ENCODE measurements around the gene STK10. TPM values are rescaled to one million over a fixed set of nuclear protein-coding genes. Genes with fewer than 3 reads are reported as not detected.

STK10 gene
- total RNA-seq, 1 experiment from 2014 or later, result 25.7 TPM

DNA sequence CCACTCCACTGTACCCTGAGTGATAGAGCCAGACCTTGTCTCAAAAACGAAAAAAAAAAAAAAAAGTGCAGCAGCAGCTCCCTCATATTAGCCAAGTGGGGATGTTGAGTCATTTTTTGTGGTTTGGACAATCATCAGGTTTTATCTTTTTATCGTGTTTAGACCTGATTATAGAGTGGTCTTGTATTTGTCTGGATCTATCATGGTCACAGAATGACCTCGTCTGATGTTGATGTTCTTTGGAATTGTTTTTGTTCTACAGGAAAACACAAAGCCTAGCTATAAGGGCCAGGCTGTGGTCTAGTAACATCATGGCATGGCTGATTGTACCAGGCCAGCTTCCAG is 179.9 kb downstream of the STK10 start:
- peak; percentile 60 for DNase-seq
- no peaks in the 10 kb centered on the region for H3F3A ChIP-seq (ENCODE audit: low read length, unreplicated experiment)
- H3K27ac ChIP-seq (ENCODE audit: low read length), result no peak overlapping the region
- no peaks in the 10 kb centered on the region for H3K9me2 ChIP-seq (replicated peaks; ENCODE audit: low read length)
- H3K27me3 ChIP-seq (ENCODE audit: low read length), result no peaks in the 10 kb centered on the region
- H2AFZ ChIP-seq (ENCODE audit: low read length), result no peak overlapping the region
- intact Hi-C loops (cut with micrococcal nuclease), result no loop called here
- TF ChIP-seq EZH2 (IDR thresholded peaks at IDR 0.05; ENCODE audit: low read length, unreplicated experiment), result no peak
- TF ChIP-seq, protein P1, sequence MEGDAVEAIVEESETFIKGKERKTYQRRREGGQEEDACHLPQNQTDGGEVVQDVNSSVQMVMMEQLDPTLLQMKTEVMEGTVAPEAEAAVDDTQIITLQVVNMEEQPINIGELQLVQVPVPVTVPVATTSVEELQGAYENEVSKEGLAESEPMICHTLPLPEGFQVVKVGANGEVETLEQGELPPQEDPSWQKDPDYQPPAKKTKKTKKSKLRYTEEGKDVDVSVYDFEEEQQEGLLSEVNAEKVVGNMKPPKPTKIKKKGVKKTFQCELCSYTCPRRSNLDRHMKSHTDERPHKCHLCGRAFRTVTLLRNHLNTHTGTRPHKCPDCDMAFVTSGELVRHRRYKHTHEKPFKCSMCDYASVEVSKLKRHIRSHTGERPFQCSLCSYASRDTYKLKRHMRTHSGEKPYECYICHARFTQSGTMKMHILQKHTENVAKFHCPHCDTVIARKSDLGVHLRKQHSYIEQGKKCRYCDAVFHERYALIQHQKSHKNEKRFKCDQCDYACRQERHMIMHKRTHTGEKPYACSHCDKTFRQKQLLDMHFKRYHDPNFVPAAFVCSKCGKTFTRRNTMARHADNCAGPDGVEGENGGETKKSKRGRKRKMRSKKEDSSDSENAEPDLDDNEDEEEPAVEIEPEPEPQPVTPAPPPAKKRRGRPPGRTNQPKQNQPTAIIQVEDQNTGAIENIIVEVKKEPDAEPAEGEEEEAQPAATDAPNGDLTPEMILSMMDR (conservative IDR thresholded peaks at IDR 0.05; ENCODE audit: low read depth, low read length), result no peak
- peaks cover 35% of the 10 kb centered on the region for H3K4me1 ChIP-seq (ENCODE audit: insufficient read depth, low read length)
- no TSS peak for BruUV-seq (replicated peaks)
- H3K36me3 ChIP-seq (ENCODE audit: low read depth, low read length), result no peaks in the 10 kb centered on the region
- H3K9ac ChIP-seq (ENCODE audit: low read length), result no peak overlapping the region
- peak overlapping the region; percentile 99 for H3K4me2 ChIP-seq (ENCODE audit: low read length)
- H3K79me2 ChIP-seq (ENCODE audit: low read length), result peaks cover 43% of the 10 kb centered on the region
- H4K20me1 ChIP-seq (ENCODE audit: low read length), result peaks cover 19% of the 10 kb centered on the region; the same call in 1 of the 2 replicates
- H3K4me3 ChIP-seq (ENCODE audit: low read length), result peak overlapping the region; percentile 80; the same call in 1 of the 2 replicates
- ATAC-seq, result no peak
- H3K9me3 ChIP-seq (ENCODE audit: low read length), result no peaks in the 10 kb centered on the region
- CTCF ChIA-PET, result interaction anchor here (2.1 kb wide), 1 partner anchor 96 kb away, joined by 10 read pairs; no protein-coding TSS in a partner anchor
- POLR2A ChIA-PET (ENCODE audit: unreplicated experiment), result interaction anchor here (0.6 kb wide), 1 partner anchor 52 kb away, joined by 5 read pairs; no protein-coding TSS in a partner anchor

DNA sequence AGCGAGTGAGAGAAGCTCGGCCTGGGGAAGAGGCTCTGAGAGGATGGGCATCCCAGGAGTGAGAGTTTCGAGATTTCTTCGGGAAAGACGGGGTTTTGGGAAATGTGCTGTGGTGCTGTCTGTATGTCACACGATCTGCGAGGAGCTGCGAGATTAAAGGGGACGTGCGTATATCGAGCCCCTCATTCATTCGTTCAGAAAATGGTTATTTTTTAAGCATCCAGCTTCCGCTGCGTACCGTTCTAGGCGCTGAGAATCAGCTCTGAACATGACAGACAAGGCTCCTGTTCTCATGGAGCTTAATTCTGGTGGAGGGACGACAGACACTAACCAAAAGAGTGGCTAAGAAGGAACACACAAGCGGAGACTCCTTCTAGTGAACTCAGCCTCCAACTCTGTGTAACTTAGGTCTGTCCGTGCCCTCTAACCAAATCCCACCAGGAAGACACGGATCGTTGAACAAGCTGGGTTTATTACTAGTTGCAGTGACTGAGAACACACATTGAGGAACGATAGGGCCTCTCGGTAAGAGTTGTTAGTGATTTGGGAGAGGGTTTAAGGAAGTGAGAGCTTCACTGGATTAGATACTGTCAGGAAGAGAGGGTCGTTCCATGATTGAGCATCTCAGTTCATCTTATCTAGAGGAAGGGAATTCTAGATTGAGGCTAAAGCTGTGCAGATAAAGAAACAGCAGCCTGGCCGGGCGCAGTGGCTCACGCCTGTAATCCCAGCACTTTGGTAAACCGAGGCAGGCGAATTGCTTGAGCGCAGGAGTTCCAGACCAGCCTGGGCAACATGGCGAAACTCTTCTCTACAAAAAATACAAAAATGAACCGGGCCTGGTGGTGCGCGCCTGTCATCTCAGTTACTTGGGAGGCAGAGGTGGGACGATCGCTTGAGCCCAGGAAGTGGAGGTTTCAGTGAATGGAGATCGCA is 180.6 kb downstream of the STK10 start:
- DNase-seq (peak; percentile 28), ATAC-seq (peak; percentile 16)
- Histone ChIP-seq H3K27me3 (ENCODE audit: low read length) (no peaks in the 10 kb centered on the region), H3K9me2 (replicated peaks; ENCODE audit: low read length) (no peaks in the 10 kb centered on the region), H3K27ac (ENCODE audit: low read length) (peak overlapping the region; percentile 79), H3K36me3 (ENCODE audit: low read depth, low read length) (no peaks in the 10 kb centered on the region), H3K9me3 (ENCODE audit: low read length) (no peaks in the 10 kb centered on the region), H3F3A (ENCODE audit: low read length, unreplicated experiment) (no peaks in the 10 kb centered on the region), H3K4me1 (ENCODE audit: insufficient read depth, low read length) (peaks cover 40% of the 10 kb centered on the region), H3K4me3 (ENCODE audit: low read length) (peak overlapping the region; percentile 80), H4K20me1 (ENCODE audit: low read length) (peaks cover 23% of the 10 kb centered on the region; the same call in 1 of the 2 replicates), H3K4me2 (ENCODE audit: low read length) (peak overlapping the region; percentile 99), H3K79me2 (ENCODE audit: low read length) (peaks cover 49% of the 10 kb centered on the region), H3K9ac (ENCODE audit: low read length) (peak overlapping the region; percentile 90), H2AFZ (ENCODE audit: low read length) (peak overlapping the region; percentile 68)
- BruUV-seq (replicated peaks), result TSS peak; percentile 91
- TF ChIP-seq EZH2phosphoT487 (IDR thresholded peaks at IDR 0.05; ENCODE audit: borderline replicate concordance, low read length), result no peak
- TF ChIP-seq, protein P1 (conservative IDR thresholded peaks at IDR 0.05; ENCODE audit: low read depth, low read length), result no peak
- no peak for TF ChIP-seq EZH2 (IDR thresholded peaks at IDR 0.05; ENCODE audit: low read length, unreplicated experiment)
- intact Hi-C loops (cut with micrococcal nuclease), result loop anchor here (1.0 to 2.0 kb wide), 2 partner anchors 95 to 181 kb away; partner anchors contain the start of gene STK10
- CTCF ChIA-PET, result interaction anchor here (0.7 to 2.1 kb wide), 3 partner anchors 94 to 99 kb away, joined by 3 to 10 read pairs (median 3); no protein-coding TSS in a partner anchor
- POLR2A ChIA-PET (ENCODE audit: unreplicated experiment), result interaction anchor here (0.5 to 0.6 kb wide), 3 partner anchors 10 to 666 kb away, joined by 3 to 11 read pairs (median 5); no protein-coding TSS in a partner anchor

Measured in PC-3 (cell line).